ENCODE measurements around the gene CHTOP. TPM values are rescaled to one million over a fixed set of nuclear protein-coding genes. Genes with fewer than 3 reads are reported as not detected.

Gene CHTOP
- total and polyA plus RNA-seq, 2 of the 13 experiments (the other 11 are each of a cell fraction or from before 2014, with no cell fraction given), result 38.0 to 51.9 TPM

DNA sequence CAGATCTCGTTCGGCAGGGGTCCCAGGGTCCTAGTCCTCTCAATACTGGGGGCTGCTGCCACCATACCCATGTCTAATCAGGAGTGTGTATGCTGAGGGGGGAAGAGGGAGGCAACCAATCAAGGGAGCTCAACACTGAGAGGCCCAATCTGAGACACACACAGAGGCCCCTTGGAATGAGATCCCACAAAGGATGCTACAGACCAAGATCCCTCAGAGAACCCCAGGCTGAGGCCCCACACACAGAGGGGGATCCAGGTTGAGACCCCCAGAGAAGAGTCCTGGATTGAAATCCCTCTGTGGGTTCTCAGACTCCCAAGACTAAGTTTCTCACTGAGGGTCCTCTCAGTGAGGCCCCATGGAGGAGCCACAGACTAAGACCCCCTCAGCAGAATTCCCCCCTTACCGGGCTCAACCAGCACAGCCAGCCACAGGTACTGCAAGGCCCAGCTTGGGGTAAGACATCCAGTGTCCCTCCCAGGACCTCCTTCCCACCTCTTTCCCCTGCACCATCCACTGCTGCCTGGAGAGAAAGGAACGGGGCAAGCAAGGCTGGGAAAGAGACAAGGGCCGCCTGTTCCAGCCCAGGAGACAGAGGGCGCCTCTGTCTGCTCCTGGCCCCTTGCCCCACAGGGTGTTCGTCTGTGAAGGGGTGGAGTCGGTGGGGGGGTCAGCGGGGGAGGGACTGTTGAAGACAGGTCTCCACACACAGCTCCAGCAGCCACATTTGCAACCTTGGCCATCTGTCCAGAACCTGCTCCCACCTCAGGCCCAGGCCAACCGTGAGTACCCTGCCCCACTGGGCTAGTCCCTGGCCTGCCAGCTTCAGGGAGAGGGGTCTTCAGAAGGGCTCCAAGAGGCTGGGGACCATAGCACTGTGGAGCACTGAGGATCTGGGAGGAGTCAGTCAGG, 5.9 kb upstream of the CHTOP start, which contains the start of gene S100A1 (continued):
- TF ChIP-seq, protein P1, sequence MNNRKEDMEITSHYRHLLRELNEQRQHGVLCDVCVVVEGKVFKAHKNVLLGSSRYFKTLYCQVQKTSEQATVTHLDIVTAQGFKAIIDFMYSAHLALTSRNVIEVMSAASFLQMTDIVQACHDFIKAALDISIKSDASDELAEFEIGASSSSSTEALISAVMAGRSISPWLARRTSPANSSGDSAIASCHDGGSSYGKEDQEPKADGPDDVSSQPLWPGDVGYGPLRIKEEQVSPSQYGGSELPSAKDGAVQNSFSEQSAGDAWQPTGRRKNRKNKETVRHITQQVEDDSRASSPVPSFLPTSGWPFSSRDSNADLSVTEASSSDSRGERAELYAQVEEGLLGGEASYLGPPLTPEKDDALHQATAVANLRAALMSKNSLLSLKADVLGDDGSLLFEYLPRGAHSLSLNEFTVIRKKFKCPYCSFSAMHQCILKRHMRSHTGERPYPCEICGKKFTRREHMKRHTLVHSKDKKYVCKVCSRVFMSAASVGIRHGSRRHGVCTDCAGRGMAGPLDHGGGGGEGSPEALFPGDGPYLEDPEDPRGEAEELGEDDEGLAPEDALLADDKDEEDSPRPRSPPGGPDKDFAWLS (CRISPR knock-in tag; IDR thresholded peaks at IDR 0.05; ENCODE audit: borderline replicate concordance), result 0 out of 2 replicates have a peak, but pooled peaks have one; percentile 46
- TF ChIP-seq THYN1 (CRISPR knock-in tag; IDR thresholded peaks at IDR 0.05; ENCODE audit: borderline replicate concordance, low read depth) (no peak), ZSCAN22 (CRISPR knock-in tag; IDR thresholded peaks at IDR 0.05) (no peak), IKZF1 (IDR thresholded peaks at IDR 0.05) (no peak), YY1 (IDR thresholded peaks at IDR 0.05; ENCODE audit: insufficient read depth, insufficient replicate concordance, low read depth, low read length) (no peak), MTA1 (CRISPR knock-in tag; IDR thresholded peaks at IDR 0.05; ENCODE audit: borderline replicate concordance) (peak; percentile 54; the same call in 1 of the 2 replicates), ZNF563 (CRISPR knock-in tag; IDR thresholded peaks at IDR 0.05) (0 out of 2 replicates have a peak, but pooled peaks have one; percentile 17), CC2D1A (CRISPR knock-in tag; IDR thresholded peaks at IDR 0.05) (no peak), U2AF1 (optimal IDR thresholded peaks at IDR 0.05; ENCODE audit: low read depth, low read length) (no peak), PAWR (CRISPR knock-in tag; IDR thresholded peaks at IDR 0.05; ENCODE audit: borderline replicate concordance) (no peak), HNF4A (CRISPR knock-in tag; IDR thresholded peaks at IDR 0.05) (no peak), TARDBP (CRISPR knock-in tag; IDR thresholded peaks at IDR 0.05) (peak; percentile 25; the same call in 1 of the 2 replicates), DR1 (CRISPR knock-in tag; IDR thresholded peaks at IDR 0.05) (no peak), PHF8 (CRISPR knock-in tag; IDR thresholded peaks at IDR 0.05) (peak; percentile 52; the same call in 1 of the 2 replicates), GABPA (IDR thresholded peaks at IDR 0.05; ENCODE audit: low read depth, low read length) (no peak), GABPA (CRISPR knock-in tag; IDR thresholded peaks at IDR 0.05; ENCODE audit: low read depth) (no peak), ZFYVE20 (CRISPR knock-in tag; IDR thresholded peaks at IDR 0.05; ENCODE audit: borderline replicate concordance, low read depth) (no peak), AGO1 (IDR thresholded peaks at IDR 0.05; ENCODE audit: low read depth, low read length, poor library complexity, severe bottlenecking) (no peak)
- TF ChIP-seq, protein P2, sequence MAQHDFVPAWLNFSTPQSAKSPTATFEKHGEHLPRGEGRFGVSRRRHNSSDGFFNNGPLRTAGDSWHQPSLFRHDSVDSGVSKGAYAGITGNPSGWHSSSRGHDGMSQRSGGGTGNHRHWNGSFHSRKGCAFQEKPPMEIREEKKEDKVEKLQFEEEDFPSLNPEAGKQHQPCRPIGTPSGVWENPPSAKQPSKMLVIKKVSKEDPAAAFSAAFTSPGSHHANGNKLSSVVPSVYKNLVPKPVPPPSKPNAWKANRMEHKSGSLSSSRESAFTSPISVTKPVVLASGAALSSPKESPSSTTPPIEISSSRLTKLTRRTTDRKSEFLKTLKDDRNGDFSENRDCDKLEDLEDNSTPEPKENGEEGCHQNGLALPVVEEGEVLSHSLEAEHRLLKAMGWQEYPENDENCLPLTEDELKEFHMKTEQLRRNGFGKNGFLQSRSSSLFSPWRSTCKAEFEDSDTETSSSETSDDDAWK (CRISPR knock-in tag; IDR thresholded peaks at IDR 0.05), result no peak
- TF ChIP-seq, protein P3, sequence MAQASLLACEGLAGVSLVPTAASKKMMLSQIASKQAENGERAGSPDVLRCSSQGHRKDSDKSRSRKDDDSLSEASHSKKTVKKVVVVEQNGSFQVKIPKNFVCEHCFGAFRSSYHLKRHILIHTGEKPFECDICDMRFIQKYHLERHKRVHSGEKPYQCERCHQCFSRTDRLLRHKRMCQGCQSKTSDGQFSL (CRISPR knock-in tag; IDR thresholded peaks at IDR 0.05), result peak; percentile 89; the same call in 1 of the 2 replicates
- TF ChIP-seq, protein P4, sequence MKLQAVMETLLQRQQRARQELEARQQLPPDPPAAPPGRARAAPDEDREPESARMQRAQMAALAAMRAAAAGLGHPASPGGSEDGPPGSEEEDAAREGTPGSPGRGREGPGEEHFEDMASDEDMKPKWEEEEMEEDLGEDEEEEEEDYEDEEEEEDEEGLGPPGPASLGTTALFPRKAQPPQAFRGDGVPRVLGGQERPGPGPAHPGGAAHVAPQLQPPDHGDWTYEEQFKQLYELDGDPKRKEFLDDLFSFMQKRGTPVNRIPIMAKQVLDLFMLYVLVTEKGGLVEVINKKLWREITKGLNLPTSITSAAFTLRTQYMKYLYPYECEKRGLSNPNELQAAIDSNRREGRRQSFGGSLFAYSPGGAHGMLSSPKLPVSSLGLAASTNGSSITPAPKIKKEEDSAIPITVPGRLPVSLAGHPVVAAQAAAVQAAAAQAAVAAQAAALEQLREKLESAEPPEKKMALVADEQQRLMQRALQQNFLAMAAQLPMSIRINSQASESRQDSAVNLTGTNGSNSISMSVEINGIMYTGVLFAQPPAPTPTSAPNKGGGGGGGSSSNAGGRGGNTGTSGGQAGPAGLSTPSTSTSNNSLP (IDR thresholded peaks at IDR 0.05; ENCODE audit: low read depth, low read length), result no peak
- TF ChIP-seq, protein P5, sequence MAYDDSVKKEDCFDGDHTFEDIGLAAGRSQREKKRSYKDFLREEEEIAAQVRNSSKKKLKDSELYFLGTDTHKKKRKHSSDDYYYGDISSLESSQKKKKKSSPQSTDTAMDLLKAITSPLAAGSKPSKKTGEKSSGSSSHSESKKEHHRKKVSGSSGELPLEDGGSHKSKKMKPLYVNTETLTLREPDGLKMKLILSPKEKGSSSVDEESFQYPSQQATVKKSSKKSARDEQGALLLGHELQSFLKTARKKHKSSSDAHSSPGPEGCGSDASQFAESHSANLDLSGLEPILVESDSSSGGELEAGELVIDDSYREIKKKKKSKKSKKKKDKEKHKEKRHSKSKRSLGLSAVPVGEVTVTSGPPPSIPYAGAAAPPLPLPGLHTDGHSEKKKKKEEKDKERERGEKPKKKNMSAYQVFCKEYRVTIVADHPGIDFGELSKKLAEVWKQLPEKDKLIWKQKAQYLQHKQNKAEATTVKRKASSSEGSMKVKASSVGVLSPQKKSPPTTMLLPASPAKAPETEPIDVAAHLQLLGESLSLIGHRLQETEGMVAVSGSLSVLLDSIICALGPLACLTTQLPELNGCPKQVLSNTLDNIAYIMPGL (CRISPR knock-in tag; IDR thresholded peaks at IDR 0.05; ENCODE audit: borderline replicate concordance in 1 of 2, low read depth in 1 of 2), result peak in 1 of 2 experiments; percentile 49; a peak in 3 of 4 replicates

All from HepG2 (cell line).